HL-60 (cell line): ENCODE measurements around the gene FBXL20.

Experiments used
- CTCF ChIP-seq: IDR thresholded peaks from one replicate; pipeline ENCODE4 v1.5.1; 2011; ENCODE audit warnings: low read length, control low read depth, inconsistent platforms; ENCODE audit not compliant: insufficient read depth
- GABPA ChIP-seq: IDR thresholded peaks from 2 replicates; pipeline ENCODE4 v1.6.1; 2012; ENCODE audit warnings: low read depth
- POLR2AphosphoS5 ChIP-seq: IDR thresholded peaks from 2 replicates; pipeline ENCODE4 v1.6.1; 2012; ENCODE audit warnings: low read depth

GRCh38 chr17:39405436-39405835 is 4.0 kb upstream of the FBXL20 start:
- TF ChIP-seq CTCF, result no peak
- TF ChIP-seq GABPA, result no peak
- no peak for TF ChIP-seq POLR2AphosphoS5
